ENCODE measurements around the gene CCDC92. TPM values are rescaled to one million over a fixed set of nuclear protein-coding genes. Genes with fewer than 3 reads are reported as not detected.

Gene CCDC92
- total RNA-seq, 1 donor from 2014 or later = 55.1 TPM

GRCh38 chr12:123888989-123889388 lies 83.6 kb downstream of the CCDC92 start:
- H3K27ac Mint-ChIP-seq (ENCODE audit: unreplicated experiment) = no peak overlapping the region
- peaks cover 32% of the 10 kb centered on the region for H3K27me3 Mint-ChIP-seq (ENCODE audit: unreplicated experiment)
- DNase-seq (ENCODE audit: extremely low spot score, unreplicated experiment) = no peak
- H3K36me3 Mint-ChIP-seq (ENCODE audit: unreplicated experiment) = no peaks in the 10 kb centered on the region
- H3K4me3 Mint-ChIP-seq (ENCODE audit: unreplicated experiment) = no peak overlapping the region
- TF ChIP-seq, protein P1, sequence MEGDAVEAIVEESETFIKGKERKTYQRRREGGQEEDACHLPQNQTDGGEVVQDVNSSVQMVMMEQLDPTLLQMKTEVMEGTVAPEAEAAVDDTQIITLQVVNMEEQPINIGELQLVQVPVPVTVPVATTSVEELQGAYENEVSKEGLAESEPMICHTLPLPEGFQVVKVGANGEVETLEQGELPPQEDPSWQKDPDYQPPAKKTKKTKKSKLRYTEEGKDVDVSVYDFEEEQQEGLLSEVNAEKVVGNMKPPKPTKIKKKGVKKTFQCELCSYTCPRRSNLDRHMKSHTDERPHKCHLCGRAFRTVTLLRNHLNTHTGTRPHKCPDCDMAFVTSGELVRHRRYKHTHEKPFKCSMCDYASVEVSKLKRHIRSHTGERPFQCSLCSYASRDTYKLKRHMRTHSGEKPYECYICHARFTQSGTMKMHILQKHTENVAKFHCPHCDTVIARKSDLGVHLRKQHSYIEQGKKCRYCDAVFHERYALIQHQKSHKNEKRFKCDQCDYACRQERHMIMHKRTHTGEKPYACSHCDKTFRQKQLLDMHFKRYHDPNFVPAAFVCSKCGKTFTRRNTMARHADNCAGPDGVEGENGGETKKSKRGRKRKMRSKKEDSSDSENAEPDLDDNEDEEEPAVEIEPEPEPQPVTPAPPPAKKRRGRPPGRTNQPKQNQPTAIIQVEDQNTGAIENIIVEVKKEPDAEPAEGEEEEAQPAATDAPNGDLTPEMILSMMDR (IDR thresholded peaks at IDR 0.05) = no peak
- peaks cover 10% of the 10 kb centered on the region for H3K4me1 Mint-ChIP-seq (ENCODE audit: unreplicated experiment)
- no peaks in the 10 kb centered on the region for H3K9me3 Mint-ChIP-seq (ENCODE audit: unreplicated experiment)

- Mint-ChIP-seq H3K4me3 (ENCODE audit: unreplicated experiment) (no peak overlapping the region), H3K4me1 (ENCODE audit: unreplicated experiment) (peaks cover 9% of the 10 kb centered on the region), H3K27me3 (ENCODE audit: unreplicated experiment) (peaks cover 44% of the 10 kb centered on the region), H3K27ac (ENCODE audit: unreplicated experiment) (no peak overlapping the region), H3K36me3 (ENCODE audit: unreplicated experiment) (no peaks in the 10 kb centered on the region), H3K9me3 (ENCODE audit: unreplicated experiment) (no peaks in the 10 kb centered on the region)
- DNase-seq (ENCODE audit: extremely low spot score, unreplicated experiment) = no peak
- TF ChIP-seq, protein P1 (IDR thresholded peaks at IDR 0.05) = no peak
These were observed 85.6 kb downstream of the CCDC92 start for GRCh38 chr12:123886931-123887582.

DNA sequence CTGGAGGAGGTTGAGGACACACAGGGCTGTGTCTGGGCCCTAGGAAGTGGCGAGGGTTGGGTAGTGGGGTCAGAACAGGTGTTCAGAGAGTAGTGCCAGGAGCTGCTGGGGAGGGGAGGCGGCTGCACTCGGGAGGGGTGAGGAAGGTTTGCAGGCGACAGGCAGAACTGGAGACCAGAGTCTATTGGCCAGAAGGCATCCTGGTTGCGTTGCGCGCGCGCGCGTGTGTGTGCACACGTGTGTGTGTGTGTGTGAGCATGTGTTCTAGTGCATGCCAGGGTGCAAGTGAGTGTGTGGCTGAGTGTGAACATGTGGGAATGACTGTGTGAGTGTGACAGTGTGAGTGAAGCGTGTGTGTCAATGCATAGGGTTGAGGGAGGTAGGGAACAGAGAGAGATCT lies 86.4 kb downstream of the CCDC92 start:
- peaks cover 1% of the 10 kb centered on the region for H3K4me1 Mint-ChIP-seq (ENCODE audit: unreplicated experiment)
- no peak overlapping the region for H3K4me3 Mint-ChIP-seq (ENCODE audit: unreplicated experiment)
- no peaks in the 10 kb centered on the region for H3K9me3 Mint-ChIP-seq (ENCODE audit: unreplicated experiment)
- no peak overlapping the region for H3K27ac Mint-ChIP-seq (ENCODE audit: unreplicated experiment)
- no peaks in the 10 kb centered on the region for H3K36me3 Mint-ChIP-seq (ENCODE audit: unreplicated experiment)
- DNase-seq (ENCODE audit: extremely low spot score, unreplicated experiment) = no peak
- peaks cover 52% of the 10 kb centered on the region for H3K27me3 Mint-ChIP-seq (ENCODE audit: unreplicated experiment)
- TF ChIP-seq, protein P1 (IDR thresholded peaks at IDR 0.05) = no peak

Other genes with a start within 250 kb of the CCDC92 start
- gene DNAH10, start 210.5 kb downstream of the CCDC92 start, total RNA-seq = 0.16 and 0.29 TPM in 2 replicates
- 133 and 134 TPM in 2 replicates for gene ZNF664, start 384 bp upstream of the CCDC92 start, total RNA-seq